Activated T-cell treated with anti-CD3 and anti-CD28 coated beads for 24 hours (primary cell): ENCODE measurements around the gene PDXK.
A peak's percentile ranks its signal among the peaks of the same experiment; 100 is the strongest.

Experiments
- DNase-seq: peaks from one replicate; pipeline ENCODE4 v3.0.0-alpha.2; 2020; ENCODE audit warnings: low read depth

The PDXK gene

DNA sequence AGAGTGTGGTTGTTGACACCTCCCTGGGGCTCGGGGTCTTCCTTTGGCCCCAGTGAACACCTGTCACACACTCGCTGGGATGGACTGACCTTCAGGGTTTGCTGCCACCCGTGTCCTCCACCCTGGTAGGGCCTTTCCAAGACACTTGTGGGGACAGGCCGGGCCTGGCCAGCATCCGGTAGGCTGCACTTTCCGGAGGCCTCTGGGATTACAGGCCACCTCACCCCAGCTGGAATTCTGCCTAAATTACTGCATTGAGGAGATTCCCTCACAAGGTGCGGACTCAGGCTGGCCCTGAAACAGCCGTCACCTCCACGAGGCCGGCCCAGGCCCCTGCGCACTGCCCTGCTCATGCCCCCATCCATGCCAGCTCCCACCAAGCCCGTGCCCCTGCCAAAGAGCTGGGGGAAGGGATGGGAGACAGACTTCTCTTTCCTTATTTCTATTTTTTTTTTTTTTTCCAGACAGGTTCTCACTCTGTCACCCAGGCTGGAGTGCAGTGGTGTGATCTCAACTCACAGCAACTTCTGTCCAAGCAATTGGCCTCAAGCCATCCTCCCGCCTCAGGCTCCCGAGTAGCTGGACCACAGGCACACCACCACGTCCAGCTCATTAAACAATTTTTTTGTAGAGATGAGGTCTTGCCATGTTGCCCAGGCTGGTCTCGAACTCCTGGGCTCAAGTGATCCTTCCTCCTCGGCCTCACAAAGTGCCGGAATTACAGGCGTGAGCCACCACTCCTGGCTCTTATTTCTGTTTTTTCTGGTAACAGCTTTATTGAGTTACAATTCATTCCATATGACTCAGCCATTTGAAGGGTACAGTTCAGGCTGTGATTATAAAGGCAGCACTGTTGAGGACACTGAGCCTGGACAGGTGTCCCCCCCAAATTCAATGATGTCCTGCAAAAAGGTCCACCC is 45.9 kb downstream of the PDXK start:
- no peak for DNase-seq

DNA sequence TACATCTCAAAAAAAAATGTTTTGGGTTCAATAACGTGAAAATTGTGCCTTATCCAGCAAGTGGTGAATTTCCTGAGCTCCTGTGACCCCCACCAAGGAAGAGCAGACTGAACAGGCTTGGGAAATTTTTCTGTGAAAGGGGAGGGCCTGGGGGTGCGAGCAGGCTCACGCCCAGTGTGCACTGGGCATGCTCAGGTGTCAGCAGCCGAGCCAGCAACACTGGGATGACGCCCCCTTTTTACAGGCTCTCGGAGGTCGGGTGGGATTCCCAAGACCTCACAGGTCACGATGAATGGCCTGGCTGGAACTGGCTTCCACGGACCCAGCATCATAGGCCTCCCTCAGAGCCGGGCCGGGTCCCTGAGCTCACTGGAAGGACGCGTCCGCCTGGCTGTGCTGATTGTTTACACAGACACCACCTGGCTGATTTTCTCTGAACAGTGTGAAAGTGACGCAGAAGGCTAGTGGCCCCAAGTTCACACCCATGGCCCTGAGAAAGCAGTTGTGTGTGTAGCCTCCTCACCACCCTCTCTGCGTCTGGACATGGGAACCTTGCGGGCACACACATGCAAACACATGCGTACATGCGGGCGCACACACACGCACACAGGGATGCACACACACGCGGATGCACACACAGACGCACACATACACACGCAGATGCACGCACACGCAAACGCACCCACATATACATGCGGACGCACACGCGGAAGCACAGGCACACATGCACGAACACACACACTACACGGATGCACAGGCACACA is 48.0 kb downstream of the PDXK start:
- no peak for DNase-seq

DNA sequence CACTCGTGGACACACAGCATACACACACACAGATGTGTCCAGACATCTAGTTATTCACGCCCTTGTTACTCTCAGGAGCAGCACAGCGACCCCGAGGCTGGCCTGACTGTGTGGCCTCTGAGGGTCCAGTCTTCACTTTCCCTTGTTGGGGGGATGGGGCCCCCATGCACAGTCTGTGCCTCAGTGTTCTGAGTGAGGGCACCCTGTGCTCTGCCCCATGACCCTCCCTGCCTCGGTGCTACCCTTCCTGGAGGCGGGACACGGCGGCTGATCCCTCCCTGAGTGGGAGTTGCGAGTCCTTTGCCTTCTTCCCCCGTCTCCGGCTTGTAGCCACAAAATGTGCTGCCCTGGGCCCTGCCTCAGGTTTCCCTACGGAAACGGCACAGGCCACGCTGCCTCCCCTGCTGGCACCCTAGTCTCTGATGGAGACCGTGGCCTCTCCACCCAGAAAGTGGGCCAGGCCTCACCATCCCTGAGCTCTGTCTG is 48.6 kb downstream of the PDXK start:
- DNase-seq: no peak

DNA sequence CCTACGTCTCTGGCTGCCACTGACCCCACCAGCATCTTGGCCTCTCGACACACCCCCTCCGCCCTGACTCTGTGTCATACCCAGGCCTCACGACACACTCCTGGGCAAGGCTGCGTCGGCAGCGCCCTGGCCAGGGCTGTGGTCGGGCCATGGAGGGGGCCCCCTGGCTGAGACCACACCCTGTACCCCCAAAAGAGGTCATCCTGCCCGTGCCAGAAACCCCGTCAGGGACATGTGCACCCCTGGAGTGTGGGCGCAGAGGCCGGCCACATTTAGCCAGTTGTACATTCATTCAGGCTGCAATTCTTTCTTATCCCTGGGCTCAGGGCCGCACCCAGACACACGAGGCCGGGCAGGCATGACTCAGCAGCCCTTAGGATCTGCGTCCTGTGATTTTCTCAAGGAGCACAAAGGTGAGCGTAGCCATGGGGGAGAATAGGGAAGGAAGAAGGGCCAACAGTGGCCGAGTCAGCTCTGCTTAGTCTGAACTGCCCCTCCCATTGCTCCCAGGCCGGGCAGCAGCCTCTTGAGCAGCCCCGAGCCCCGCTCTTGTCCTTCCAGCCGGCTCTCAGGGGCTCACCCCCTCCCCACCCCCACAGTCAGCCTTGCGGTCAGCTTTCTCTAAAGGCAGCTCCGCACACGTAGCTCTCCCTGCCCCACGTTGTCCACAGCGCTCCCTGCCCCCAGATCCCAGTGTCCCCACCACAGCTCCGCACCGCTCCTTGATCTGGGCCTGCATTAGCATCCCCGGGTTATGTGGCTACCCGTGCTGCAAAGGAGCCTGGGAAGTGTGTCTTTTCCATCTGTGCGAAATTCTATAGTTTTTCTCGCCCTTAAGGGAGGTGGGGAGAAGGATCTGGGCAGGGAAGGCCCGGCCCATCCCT is 49.3 kb downstream of the PDXK start:
- DNase-seq: no peak

DNA sequence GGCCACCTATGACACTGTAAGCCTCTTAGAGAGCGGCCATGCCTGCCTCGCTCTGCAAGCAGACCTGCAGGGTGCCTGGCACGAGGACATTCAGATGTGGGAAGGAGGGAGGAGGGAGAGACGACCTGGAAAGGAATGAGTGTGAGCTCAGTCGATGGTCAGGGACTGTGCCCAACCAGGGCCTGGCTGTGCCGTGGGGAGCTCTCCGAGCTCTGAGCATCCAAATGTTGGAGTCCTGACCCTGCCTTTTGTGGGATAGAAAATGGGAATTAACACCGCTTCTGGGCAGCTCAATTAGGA is 49.9 kb downstream of the PDXK start:
- no peak for DNase-seq

DNA sequence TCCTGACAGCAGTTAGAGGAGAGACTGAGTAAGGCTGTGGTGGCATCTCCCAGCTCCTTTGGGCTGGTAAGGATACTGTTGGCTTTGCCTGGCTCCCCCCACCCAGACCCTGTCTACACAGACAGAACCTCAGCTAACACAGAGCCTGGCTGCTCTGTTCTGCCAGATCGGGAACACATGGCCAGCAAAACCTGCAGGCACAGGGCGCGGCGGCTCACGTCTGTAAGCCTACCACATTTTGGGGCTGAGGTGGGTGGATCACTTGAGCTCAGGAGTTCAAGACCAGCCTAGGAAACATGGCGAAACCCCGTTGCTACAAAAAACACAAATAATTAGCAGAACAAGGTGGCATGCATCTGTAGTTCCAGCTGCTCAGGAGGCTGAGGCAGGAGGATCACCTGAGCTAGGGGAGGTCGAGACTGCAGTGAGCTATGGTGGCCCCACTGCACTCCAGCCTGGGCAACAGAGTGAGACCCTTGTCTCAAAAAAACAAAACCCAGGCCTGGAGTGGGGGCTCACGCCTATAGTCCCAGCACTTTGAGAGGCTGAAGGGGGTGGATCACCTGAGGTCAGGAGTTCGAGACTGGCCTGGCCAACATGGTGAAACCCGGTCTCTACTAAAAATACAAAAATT is 50.5 kb downstream of the PDXK start:
- no peak for DNase-seq

DNA sequence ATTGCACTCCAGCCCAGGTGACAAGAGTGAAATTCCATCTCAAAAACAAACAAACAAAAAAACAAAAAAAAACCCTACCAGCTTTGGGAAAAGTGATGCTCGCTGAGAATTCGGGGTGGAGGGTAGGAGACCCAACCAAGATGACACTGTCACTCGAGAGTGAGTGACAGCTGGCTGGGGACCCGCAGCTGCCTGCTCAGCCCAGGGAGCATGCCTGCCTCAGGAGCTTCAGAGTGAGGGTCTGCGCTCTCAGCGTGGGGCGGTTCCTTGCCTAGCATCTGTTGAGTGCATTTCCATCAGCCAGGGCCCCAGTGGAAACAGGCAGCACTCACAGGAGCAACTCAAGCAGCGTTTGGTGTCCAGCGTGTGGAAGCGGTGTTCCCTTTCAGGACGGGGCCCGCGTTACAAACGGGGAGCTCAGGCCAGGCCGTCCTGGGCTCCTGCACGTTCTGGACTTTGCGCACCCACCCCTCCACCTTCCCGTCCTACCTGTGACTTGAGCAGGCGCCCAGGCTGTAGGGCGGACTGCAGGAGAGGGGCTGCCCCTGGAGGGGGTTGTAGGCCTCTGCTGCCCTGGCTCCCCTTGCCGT is 51.2 kb downstream of the PDXK start:
- no peak for DNase-seq

DNA sequence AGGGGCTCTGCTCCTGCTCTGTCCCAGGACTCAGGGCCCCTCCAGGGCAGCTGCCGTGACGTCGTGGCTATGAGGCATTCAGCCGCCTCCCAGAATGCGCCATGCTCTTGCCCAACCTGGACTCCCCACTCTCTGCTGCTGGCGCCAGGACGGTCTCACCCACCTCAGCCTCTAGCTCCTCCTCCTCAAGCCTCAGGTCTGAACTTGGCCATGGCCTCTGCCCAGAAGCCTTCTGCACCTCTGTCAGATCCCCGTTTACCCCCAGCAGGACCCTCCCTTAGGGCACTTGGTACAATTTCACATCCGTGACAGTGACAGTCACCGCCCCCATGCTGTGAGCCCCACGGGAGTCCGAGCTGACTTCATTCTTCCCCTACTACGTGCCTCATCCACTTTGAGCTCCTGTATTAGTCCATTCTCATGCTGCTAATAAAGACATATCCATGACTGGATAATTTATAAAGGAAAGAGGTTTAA is 52.3 kb downstream of the PDXK start:
- no peak for DNase-seq

DNA sequence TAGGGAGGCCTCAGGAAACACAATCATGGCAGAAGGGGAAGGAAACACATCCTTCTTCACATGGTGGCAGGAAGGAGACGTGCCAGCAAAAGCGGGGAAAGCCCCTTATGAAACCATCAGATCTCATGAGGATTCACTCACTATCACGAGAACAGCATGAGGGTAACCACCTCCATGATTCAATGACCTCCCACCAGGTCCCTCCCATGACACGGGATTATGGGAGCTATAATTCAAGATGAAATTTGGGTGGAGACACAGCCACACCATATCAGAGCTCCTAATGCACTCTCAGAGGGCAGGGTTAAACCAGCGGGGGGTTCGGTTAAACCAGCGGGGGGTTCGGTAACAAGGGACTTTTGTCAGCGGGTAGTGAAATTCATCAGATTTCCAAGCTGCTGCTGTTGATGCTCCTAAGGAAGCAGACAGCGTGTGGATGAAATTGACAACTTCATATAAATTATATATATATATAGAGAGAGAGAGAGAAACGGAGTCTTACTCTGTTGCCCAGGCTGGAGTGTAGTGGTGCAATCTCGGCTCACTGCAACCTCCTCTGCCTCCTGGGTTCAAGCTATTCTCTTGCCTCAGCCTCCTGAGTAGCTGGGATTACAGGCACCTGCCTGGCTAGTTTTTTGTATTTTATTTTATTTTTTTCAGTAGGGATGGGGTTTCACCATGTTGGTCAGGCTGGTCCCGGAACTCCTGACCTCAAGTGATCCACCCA is 52.9 kb downstream of the PDXK start:
- DNase-seq: no peak

DNA sequence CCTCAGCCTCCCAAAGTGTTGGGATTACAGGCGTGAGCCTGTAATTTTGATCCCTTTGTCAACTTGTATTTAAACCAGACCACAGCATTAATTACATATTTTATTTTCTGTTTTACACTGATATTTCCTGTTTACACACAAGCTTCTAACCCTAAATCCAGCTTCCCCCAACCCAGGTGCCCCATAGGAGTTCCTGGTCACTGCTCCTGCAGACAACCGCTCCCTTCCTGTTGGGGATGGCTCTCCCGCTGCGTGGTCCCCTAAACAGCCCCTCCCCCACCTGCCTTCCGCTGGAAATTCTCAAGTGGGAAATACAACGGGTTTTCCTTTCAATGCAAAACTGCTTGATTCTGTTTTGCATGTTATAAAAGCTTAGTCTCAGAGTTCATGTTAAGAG is 53.5 kb downstream of the PDXK start:
- DNase-seq: no peak

DNA sequence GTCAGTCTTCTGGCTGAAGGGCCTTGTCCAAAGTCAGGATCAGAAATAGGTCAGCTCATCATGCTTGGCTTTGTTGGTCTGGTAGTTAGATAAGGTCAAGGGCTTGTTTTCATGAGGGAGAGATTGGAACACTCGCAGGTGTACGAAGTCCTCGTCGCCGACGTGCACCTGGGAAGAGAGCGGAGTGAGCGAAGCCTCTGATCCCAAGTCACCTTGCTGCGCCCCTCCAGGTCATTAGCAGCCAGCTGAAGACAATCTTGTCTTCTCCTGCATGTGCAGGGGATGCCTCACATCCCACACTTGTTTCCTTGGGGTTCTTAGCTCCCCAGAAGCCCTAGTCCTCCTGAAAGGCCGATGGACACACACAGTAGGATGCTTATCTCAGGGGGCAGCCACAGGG is 55.2 kb downstream of the PDXK start:
- DNase-seq: no peak

DNA sequence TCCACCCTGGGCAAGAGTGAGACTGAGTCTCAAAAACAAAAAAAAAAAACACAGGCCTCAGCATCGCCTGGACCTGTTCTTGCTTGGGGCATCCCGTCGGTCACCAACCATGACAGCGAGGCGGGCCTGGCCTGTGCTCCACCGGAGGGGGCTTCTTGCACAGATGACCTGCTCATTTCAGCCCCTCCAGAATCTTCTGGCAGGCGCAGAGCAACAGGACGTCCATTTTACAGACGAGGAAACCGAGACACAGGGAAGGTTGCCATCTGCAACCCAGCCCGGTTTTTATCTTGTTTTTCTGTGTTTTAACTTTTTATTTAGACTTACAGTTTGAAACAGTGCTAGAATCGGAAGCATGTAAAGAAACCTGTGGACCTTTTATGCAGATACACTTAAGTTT is 56.3 kb downstream of the PDXK start:
- DNase-seq: no peak

DNA sequence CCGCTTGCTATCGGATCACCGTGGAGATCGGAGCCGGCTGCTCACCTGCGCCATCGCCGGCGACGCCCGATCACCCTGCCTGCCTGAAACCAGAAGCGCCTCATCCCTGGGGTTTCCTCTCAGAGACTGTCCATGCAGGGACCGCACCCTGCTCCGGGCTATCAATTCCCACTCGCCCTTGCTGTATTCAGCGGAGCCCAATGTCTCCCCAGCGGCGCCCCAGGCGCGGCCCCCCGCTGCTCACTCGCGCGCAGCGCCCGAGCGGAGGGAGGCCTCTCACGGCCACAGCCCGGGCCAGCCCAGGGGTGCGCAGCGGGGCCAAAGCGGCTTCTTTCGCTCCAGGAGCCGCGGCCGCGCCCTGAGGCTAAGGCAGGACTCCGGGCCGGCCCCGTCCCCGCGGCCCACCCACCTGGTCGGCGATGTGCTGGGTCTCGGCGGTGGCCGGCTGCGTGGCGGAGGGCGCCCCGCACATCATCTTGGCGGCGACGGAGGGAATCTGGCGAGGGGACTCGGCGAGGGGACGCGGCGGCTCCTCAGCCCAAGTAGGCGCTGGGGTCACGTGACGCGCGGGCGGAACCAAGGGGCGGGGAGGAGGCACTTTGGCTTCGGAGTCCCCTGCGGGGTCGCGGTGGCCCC is 57.0 kb downstream of the PDXK start, which contains the start of gene CSTB:
Gene CSTB, minus strand, starts transcription at position 514 of the 636 bp plus-strand sequence. Its CDS starts 39 bp downstream, at position 475.
- DNase-seq: peak; percentile 60

DNA sequence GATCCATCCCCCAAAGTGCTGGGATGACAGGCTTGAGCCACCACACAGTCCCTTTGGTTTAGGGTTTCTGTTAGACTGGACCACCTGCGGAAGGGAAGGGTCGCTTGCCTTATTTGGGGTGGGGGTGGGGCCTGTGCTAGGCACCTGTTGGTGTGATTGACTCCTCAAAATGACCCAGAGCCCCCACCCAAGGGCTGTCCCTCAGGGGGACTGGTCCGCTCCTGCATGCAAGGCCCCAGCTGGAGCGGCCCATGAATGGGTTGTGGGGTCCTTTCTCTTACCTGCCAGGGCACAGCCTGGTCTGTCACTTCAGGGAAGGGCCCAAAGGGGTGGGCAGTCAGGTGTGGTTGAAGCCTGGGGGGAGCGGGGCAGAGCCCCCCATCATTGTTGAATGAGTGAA is 59.0 kb downstream of the PDXK start:
- DNase-seq: no peak

DNA sequence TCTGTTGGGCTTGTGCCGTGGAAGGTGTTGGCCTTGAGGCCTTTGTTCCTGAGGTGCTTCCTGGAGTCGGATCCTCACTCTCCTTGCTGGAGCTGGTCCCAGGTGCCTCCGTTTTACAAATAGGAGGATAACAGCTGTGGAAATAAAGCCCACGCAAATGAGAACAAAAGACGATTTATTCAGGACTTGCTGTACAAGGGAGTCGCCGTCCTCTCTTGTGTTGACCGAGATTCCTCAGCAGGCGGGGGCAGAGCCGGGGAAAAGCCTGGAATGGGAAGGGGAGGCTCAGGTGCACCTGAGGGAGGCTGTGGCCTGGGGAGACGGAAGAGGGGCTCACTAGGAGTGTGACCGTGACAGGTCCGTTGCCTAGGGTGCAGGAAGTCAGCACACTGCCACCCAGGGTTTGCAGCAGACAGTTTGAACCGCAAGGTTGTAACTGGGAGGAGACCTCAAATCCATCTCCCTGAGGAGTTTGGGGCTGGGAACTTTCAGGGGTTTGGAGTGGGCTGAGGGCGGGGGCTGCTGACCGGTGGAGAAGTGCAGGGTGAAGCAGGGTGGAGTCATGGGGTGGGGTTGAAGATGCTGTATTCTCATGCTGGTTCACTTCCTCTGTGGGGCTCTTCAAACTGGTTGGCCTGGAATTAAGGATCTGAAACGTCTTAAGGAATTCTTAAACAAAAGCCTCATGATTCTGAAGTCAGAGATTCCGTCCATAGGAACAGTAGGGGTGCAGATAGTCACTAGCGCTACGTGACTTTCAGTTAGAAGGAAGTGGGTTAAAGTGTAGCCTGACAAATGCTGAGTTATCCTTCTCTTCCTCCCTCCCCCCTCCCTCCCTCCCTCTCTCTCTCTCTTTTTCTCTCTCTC is 59.8 kb downstream of the PDXK start:
- no peak for DNase-seq

DNA sequence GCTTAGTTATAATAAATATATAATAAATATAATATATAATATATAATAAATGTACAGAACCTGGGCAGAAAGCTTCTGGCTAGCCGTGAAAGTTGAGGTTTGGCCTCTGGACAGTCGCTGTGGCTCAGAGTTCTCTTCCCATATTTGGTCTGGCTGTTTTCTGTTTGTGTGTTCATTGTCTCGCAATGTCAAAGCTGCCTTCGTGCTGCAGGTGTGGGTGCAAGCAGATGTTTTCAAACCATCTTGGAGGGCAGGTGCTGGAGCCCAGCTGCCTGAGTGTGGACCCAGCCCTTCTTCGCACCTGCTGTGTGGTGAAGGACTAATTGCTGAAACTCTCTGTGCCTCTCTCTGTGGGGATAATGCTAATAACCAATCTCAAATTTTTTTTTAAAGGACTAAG is 60.7 kb downstream of the PDXK start:
- DNase-seq: no peak

DNA sequence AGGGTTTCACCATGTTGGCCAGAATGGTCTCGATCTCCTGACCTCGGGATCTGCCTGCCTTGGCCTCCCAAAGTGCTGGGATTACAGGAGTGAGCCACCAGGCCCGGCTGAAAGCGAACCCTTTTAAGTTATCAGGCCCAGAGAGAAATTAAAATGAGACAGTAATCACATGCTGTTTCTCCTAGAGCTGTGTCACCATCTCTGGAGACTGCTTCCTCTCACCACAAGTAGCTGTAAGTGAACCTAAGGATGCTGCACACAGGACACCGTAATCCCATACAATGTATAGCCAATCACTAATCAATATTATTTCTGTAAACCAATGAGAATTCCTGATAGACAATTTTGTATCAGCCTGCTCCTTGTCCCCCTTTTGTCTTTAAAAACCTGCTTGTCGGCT is 62.9 kb downstream of the PDXK start:
- no peak for DNase-seq

DNA sequence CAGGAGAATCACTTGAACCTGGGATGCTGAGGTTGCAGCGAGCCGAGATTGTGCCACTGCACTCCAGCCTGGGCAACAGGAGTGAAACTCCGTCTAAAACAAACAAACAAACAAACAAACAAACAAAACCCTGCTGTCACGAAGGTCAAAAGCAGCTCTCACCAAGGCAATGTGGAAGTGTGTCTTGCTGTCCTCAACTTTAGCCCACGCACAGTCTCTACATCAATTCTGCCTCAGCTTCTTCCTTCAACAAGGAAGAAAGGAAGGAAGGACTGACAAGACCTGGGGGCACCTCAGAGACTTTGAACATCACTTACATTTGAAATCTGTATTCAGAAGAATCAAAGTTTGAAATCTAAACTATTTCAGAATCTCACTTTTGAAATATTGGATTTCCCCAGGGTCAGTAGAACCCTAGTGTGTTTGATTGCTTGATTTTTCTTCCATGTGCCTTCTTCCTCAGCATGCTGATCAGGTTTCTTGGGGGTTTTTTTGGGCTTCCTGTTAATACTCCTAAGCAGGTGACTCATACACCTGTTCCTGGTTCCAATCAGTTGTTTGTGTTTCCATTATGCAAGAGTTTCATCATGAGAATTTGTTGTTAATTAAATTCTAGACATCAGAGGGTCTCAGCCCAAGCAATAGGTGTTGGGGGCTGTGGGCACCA is 63.6 kb downstream of the PDXK start:
- DNase-seq: no peak
